Activated naive CD8-positive, alpha-beta T cell treated with anti-CD3 and anti-CD28 coated beads, Interleukin-2, amount 50 U/mL, for 24 hours (primary cell): Measurements from ENCODE around the gene GOSR1.
"Not testable (repeated sequence)": the region's sequence is repeated elsewhere in the genome, so short reads cannot be mapped to it uniquely, and the experiment has no call there.

Experiments used
- ATAC-seq: fragments of 150-1000 bp; cut with Tn5 transposase; one replicate; pipeline ENCODE4 v1.10.0; 2021
- DNase-seq: peaks from one replicate; pipeline ENCODE4 v3.0.0; 2021
- H3K27ac Mint-ChIP-seq: one replicate; pipeline ENCODE4 v1.8.0; 2021; ENCODE audit warnings: mild to moderate bottlenecking, mixed read lengths
- H3K27me3 Mint-ChIP-seq: one replicate; pipeline ENCODE4 v1.8.0; 2021; ENCODE audit warnings: mixed read lengths
- H3K36me3 Mint-ChIP-seq: one replicate; pipeline ENCODE4 v1.8.0; 2021; ENCODE audit warnings: low read depth, mixed read lengths
- H3K4me1 Mint-ChIP-seq: one replicate; pipeline ENCODE4 v1.8.0; 2021; ENCODE audit warnings: mixed read lengths
- H3K4me3 Mint-ChIP-seq: one replicate; pipeline ENCODE4 v1.8.0; 2021; ENCODE audit warnings: mild to moderate bottlenecking, moderate library complexity, mixed read lengths
- H3K9me3 Mint-ChIP-seq: one replicate; pipeline ENCODE4 v1.8.0; 2021; ENCODE audit warnings: mixed read lengths

Gene GOSR1

DNA sequence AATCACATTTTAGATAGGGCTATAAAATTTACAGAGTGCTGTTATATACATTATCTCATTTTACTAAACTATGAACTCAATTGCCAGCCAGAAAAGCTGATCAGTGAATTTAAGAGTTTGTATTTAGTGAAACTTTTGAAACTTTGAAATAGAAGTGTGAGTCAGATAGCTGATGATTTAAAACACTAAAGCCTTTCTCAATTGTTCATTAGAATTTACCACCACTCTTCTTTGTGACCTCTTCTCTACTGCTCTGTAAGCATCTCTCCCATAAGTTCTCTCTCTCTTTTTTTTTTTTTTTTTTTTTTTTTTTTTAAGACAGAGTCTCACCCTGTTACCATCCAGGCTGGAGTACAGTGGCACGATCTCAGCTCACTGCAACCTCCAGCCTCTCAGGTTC, 43.7 kb downstream of the GOSR1 start:
- Mint-ChIP-seq H3K4me3 (no peak overlapping the region), H3K9me3 (no peaks in the 10 kb centered on the region), H3K27ac (no peak overlapping the region), H3K36me3 (peaks cover 50% of the 10 kb centered on the region), H3K27me3 (no peaks in the 10 kb centered on the region), H3K4me1 (peaks cover 9% of the 10 kb centered on the region)
- ATAC-seq (no peak), DNase-seq (no peak)

DNA sequence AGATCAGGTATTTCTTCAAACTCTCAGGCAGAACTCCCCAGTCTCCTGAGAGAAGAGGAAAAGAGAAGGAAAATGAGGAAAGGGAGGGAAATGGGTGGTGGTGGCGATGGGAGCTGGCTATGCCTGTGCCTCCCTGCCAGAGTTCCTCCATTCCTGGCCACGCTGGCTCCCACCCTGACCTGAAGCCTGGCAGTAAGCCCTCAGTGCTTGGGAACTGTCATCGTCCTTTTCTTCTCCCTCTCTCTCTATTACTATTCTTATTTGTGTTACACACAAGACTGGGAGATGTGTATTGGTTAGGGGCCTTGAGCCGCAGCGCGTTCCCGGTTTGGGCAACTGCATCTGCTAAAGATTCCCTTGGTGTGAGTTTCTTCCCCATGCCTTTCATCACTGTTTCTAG, 44.6 kb downstream of the GOSR1 start:
- Mint-ChIP-seq H3K9me3 (no peaks in the 10 kb centered on the region), H3K4me3 (no peak overlapping the region), H3K27ac (no peak overlapping the region), H3K27me3 (no peaks in the 10 kb centered on the region), H3K4me1 (peaks cover 9% of the 10 kb centered on the region), H3K36me3 (peaks cover 47% of the 10 kb centered on the region)
- no peak for ATAC-seq
- no peak for DNase-seq

DNA sequence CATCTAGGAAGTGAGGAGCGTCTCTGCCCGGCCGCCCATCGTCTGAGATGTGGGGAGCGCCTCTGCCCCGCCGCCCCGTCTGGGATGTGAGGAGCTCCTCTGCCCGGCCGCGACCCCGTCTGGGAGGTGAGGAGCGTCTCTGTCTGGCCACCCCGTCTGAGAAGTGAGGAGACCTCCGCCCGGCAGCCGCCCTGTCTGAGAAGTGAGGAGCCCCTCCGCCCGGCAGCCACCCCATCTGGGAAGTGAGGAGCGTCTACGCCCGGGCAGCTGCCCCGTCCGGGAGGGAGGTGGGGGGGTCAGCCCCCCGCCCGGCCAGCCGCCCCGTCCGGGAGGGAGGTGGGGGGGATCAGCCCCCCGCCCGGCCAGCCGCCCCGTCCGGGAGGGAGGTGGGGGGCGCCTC, 46.0 kb downstream of the GOSR1 start:
- not testable (repeated sequence) for H3K27me3 Mint-ChIP-seq, H3K4me3 Mint-ChIP-seq, DNase-seq, H3K4me1 Mint-ChIP-seq, ATAC-seq, H3K27ac Mint-ChIP-seq, H3K9me3 Mint-ChIP-seq
- H3K36me3 Mint-ChIP-seq, result peaks cover 41% of the 10 kb centered on the region

DNA sequence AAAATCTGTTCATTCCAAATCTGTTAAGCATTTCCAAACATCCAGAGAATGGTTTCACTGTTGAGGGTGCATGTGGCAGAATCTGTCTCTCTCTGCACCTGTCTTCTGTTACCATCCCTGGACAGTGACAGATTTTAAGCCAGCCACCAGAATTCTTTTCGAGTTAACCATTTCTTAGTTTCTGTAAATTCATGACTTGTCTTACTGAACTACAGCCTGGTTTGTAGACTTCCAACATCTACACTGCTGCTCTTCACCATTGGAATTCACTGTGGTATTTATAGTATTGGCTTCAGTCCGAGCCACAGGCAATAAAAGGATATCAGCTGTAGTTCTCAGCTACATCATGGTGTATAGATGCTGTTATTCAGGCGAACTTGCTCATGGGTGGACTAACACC, 47.6 kb downstream of the GOSR1 start:
- Mint-ChIP-seq H3K9me3 (no peaks in the 10 kb centered on the region), H3K36me3 (peaks cover 36% of the 10 kb centered on the region), H3K4me1 (peaks cover 5% of the 10 kb centered on the region), H3K4me3 (no peak overlapping the region), H3K27me3 (no peaks in the 10 kb centered on the region), H3K27ac (no peak overlapping the region)
- ATAC-seq, result no peak
- DNase-seq, result no peak

DNA sequence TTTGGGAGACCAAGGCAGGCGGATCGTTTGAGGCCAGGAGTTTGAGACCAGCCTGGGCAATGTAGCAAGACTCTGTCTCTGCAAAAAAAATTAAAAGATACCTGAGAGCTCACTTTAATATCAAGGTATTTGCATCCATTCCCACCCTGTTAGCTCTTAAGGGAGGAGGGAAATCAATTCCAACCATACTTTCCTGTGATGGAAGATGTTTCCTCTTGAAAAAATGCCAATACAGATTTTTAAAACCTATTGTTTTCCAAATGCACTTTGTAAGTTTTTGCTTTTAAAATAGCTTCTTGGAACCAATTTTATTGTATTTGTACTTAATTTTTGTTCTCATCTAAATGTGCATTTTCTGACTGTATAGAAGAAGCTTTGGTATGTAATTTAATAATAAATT, 49.2 kb downstream of the GOSR1 start:
- peaks cover 2% of the 10 kb centered on the region for H3K4me1 Mint-ChIP-seq
- H3K27ac Mint-ChIP-seq, result no peak overlapping the region
- H3K4me3 Mint-ChIP-seq, result no peak overlapping the region
- ATAC-seq, result no peak
- no peak for DNase-seq
- H3K9me3 Mint-ChIP-seq, result no peaks in the 10 kb centered on the region
- H3K36me3 Mint-ChIP-seq, result peaks cover 22% of the 10 kb centered on the region
- H3K27me3 Mint-ChIP-seq, result no peaks in the 10 kb centered on the region

DNA sequence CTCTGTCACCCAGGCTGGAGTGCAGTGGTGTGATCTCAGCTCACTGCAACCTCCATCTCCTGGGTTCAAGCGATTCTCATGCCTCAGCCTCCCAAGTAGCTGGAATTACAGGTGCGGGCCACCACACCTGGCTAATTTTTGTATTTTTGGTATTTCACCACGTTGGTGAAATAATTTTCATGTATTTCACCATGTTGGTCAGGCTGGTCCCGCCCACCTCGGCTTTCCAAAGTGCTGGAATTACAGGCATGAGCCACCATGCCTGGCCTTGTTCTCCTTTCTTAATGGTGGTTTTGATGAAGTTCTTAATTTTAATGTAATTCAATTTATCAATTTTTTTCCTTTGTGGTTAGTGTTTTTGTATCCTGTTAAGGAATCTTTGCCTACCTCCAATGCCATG, 51.5 kb downstream of the GOSR1 start:
- H3K27ac Mint-ChIP-seq, DNase-seq, ATAC-seq, H3K27me3 Mint-ChIP-seq, H3K4me3 Mint-ChIP-seq, H3K4me1 Mint-ChIP-seq, H3K9me3 Mint-ChIP-seq, H3K36me3 Mint-ChIP-seq: not testable (repeated sequence)

DNA sequence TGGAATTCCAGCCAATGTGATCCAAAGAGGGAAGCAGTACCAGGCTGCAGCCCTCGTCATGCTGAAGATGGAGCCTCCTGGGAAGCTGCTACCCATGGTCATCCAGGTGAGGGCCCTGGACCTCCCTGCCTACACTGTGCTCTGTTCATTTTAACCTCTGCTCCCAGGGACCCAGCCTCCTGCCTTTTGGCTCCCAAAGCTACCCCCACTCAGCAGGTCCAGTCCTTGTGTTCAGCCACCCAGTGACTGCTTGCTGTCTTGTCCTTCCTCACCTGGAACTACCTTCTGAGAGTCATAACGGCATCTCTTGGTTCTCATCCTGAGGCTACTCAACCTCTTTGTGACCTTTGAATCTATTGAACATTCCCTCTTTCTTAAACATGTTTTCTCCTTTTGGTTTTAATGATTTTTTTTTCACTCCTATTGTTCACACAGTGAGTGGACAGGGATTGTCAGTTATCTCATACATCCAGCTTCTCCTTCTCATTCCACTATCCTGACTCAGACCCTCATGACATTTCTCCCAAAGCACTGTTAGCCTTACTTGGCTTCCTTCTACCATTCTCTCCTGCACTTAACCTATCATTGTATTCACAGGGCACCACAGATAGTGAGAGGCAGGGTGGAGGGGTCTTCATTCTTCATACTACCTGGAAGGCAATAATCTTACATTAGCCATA, 53.3 kb downstream of the GOSR1 start:
- H3K4me1 Mint-ChIP-seq, result no peaks in the 10 kb centered on the region
- no peaks in the 10 kb centered on the region for H3K27me3 Mint-ChIP-seq
- no peaks in the 10 kb centered on the region for H3K36me3 Mint-ChIP-seq
- ATAC-seq (no peak), DNase-seq (no peak)
- H3K9me3 Mint-ChIP-seq, result no peaks in the 10 kb centered on the region
- H3K27ac Mint-ChIP-seq, result no peak overlapping the region
- H3K4me3 Mint-ChIP-seq, result no peak overlapping the region

DNA sequence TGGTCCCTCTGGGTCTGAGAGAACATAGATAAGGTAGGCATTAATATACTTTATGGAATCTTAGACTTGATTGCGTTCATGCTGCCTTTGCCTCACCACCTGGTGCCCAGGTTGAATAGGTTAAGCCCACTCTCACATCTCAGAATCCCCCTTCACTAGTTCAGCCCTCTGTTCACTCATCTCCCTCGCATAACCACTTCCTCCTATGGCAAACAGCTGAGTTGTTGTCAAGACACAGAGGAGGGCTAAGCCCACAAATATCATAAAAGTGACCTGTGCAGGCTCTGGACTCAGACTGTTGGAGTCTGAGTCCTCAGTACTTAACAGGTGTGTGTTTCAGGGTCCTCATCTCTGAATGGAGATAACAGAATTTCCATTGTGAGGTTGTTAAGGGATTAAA, 55.7 kb downstream of the GOSR1 start:
- H3K27me3 Mint-ChIP-seq, result no peaks in the 10 kb centered on the region
- ATAC-seq (no peak), DNase-seq (no peak)
- H3K36me3 Mint-ChIP-seq, result no peaks in the 10 kb centered on the region
- no peak overlapping the region for H3K27ac Mint-ChIP-seq
- H3K4me1 Mint-ChIP-seq, result no peaks in the 10 kb centered on the region
- H3K4me3 Mint-ChIP-seq, result no peak overlapping the region
- H3K9me3 Mint-ChIP-seq, result no peaks in the 10 kb centered on the region

DNA sequence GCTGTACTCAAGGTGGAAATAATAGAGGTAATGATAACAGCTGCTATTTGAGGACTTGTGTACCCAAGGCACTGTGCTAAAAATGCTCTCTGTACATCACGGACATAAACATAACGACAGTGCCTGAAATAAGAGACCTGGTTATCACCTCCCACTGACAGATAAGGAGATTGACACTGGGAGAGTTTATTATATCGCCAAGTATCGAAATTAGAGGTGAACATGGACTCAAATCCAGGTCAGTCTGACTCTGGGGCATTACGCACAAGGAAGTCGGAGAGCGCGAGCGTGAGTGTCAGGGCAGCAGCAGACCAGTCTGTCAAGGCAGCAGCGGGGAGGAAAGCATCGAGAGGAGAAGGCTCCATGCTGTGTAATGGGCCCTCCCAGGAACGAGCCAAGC, 57.1 kb downstream of the GOSR1 start:
- H3K4me3 Mint-ChIP-seq, result no peak overlapping the region
- H3K27me3 Mint-ChIP-seq, result no peaks in the 10 kb centered on the region
- no peaks in the 10 kb centered on the region for H3K36me3 Mint-ChIP-seq
- no peaks in the 10 kb centered on the region for H3K4me1 Mint-ChIP-seq
- ATAC-seq (no peak), DNase-seq (no peak)
- no peaks in the 10 kb centered on the region for H3K9me3 Mint-ChIP-seq
- H3K27ac Mint-ChIP-seq, result no peak overlapping the region

DNA sequence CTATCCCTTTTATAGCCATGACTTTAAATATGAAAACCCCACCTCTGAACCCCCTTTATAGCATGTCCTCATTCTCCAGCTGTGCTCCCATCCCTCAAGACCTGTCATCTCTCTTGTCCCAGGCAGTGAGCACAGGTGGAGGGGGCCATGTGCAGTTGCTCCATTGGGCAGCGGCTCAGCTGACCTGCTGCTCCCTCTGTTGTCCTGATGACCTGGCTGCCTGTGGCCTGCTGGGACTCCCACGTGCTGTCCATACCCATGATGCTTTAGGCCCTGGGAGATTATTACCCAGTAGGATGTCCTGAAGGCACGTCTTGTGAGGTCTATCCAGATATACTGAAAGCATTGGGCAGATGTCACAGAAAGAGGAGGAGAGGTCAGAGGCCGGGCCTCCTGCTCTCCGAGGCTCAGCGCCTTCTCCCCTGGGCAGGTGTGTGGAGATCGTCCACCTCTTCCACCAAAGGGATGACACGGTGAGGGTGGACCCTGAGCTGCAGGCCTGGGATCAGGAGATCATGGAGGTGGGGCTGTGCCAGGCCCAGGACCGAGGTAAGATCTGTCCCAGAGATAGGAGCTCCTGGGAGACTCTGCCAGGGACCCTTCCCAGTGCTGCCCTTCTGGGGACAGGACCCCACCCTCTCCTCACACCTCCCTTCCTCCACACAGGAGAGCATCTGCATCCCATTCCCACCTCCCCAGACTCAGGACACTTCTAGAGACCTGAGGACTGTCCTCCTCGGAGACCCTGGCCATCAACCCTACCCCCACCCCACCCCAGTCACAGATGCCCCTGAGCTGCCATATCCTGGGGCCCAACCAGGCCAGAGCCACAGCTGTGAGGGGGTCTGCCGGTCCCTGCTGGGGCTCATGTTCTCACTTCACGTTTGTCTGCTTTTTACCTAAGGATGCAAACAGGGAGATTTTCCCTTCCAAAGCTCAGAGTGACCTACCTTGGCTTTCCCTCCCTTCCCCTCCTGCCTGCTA, 58.0 kb downstream of the GOSR1 start:
- Mint-ChIP-seq H3K27ac (no peak overlapping the region), H3K4me1 (no peaks in the 10 kb centered on the region), H3K27me3 (no peaks in the 10 kb centered on the region), H3K36me3 (no peaks in the 10 kb centered on the region), H3K4me3 (no peak overlapping the region), H3K9me3 (no peaks in the 10 kb centered on the region)
- DNase-seq (no peak), ATAC-seq (no peak)

DNA sequence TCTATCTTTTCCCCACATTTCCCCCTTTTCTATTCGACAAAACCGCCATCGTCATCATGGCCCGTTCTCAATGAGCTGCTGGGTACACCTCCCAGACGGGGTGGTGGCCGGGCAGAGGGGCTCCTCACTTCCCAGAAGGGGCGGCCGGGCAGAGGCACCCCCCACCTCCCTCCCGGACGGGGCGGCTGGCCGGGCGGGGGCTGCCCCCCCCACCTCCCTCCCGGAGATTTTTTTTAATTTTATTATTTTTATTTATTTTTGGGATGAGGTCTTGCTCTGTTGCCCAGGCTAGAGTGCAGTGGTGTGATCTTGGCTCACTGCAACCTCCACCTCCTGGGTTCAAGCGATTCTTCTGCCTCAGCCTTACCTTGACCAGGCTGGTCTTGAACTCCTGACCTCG, 59.6 kb downstream of the GOSR1 start:
- not testable (repeated sequence) for H3K4me3 Mint-ChIP-seq, H3K9me3 Mint-ChIP-seq, ATAC-seq, H3K36me3 Mint-ChIP-seq, H3K27ac Mint-ChIP-seq, DNase-seq, H3K27me3 Mint-ChIP-seq, H3K4me1 Mint-ChIP-seq

DNA sequence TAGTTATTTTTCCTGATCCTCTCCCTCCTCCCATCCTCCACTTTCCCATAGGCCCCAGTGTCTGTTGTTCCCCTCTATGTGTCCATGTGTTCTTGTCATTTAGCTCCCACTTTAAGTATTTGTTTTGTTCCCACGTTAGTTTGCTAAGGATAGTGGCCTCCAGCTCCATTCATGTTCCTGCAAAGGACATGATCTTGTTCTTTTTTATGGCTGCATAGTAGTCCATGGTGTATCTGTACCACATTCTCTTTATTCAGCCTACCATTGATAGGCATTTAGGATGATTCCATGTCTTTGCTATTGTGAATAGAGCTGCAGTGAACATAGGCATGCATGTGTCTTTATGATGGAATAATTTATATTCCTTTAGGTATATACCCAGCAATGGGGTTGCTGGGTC, 60.5 kb downstream of the GOSR1 start:
- ATAC-seq, H3K27me3 Mint-ChIP-seq, H3K4me3 Mint-ChIP-seq: not testable (repeated sequence)

DNA sequence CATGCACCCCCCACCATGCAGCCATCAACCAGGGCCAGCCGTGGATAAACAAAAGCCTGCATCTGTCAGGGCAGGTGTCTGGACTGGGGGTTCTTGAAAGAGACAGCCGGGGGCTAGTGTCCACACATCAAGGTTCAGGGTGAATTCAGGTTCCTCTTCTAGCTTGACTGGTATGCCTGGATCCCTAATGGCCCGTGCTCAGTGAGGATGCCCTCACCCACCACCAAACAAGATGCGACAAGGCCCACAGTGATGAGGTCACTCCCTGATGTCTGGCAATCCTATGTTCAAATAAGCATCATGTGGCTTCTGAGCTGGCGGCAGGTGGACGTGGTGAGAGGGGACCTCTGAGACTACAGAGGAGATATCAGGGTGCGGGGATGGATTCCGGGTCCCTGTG, 64.6 kb downstream of the GOSR1 start:
- H3K27me3 Mint-ChIP-seq, result no peaks in the 10 kb centered on the region

More for the DNA sequence above, 60.5 kb downstream of the GOSR1 start:
- not testable (repeated sequence) for H3K4me1 Mint-ChIP-seq, H3K36me3 Mint-ChIP-seq, DNase-seq, H3K27ac Mint-ChIP-seq, H3K9me3 Mint-ChIP-seq

DNA sequence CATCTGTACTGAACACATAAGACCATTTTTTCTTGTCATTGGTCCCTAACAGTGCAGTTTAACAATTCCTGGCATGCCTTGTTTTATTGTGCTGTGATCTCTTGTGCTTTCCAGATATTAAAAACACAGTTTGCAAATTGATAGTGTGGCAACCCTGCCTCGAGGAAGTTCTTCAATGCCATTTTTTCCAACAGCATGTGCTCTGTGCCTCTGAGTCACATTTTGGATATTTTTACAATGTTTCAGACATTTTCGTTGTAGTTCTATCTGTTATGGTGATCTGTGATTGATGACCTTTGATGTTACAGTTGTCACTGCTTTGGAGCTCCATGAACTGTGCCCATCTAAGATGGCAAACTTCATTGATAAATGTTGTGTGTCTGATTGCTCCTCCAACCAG, 66.2 kb downstream of the GOSR1 start:
- H3K27ac Mint-ChIP-seq, result no peak overlapping the region
- no peak overlapping the region for H3K4me3 Mint-ChIP-seq
- H3K9me3 Mint-ChIP-seq, result no peaks in the 10 kb centered on the region
- DNase-seq (no peak), ATAC-seq (no peak)
- no peaks in the 10 kb centered on the region for H3K4me1 Mint-ChIP-seq
- H3K27me3 Mint-ChIP-seq, result no peaks in the 10 kb centered on the region
- H3K36me3 Mint-ChIP-seq, result no peaks in the 10 kb centered on the region

More for the DNA sequence above, 64.6 kb downstream of the GOSR1 start:
- no peaks in the 10 kb centered on the region for H3K4me1 Mint-ChIP-seq
- ATAC-seq, result no peak
- no peak overlapping the region for H3K4me3 Mint-ChIP-seq
- no peaks in the 10 kb centered on the region for H3K9me3 Mint-ChIP-seq
- no peaks in the 10 kb centered on the region for H3K36me3 Mint-ChIP-seq
- DNase-seq, result no peak
- no peak overlapping the region for H3K27ac Mint-ChIP-seq

DNA sequence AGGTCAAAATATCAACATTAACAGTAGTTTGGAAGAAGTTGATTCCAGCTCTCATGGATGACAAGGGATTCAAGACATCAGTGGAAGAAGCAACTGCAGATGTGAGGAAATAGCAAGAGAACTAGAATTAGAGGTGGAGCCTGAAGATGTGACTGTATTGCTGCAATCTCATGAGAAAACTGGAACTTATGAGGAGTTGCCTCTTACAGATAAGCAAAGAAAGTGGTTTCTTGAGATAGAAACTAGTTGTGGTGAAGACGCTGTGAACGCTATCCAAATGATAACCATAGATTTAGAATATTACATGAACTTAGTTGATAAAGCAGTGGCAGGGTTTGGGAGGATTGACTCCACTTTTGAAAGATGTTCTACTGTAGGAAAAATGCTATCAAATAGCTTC, 67.8 kb downstream of the GOSR1 start:
- Mint-ChIP-seq H3K4me1 (no peaks in the 10 kb centered on the region), H3K27me3 (no peaks in the 10 kb centered on the region), H3K27ac (no peak overlapping the region), H3K4me3 (no peak overlapping the region), H3K36me3 (peaks cover 3% of the 10 kb centered on the region), H3K9me3 (no peaks in the 10 kb centered on the region)
- ATAC-seq, result no peak
- DNase-seq, result no peak
